H1 (cell line): ENCODE measurements around the gene PROZ. TPM values are rescaled to one million over a fixed set of nuclear protein-coding genes. Genes with fewer than 3 reads are reported as not detected.

Experiments
- CTCF ChIA-PET: fragments of 300-600 bp; sonication (Branson Sonifier 250); formaldehyde crosslinking; loops from one replicate; lab custom pipeline; 2021; ENCODE audit not compliant: partially characterized antibody; lab: Charles Lee
- POLR2A ChIA-PET: fragments of 300-600 bp; sonication (Branson Sonifier 250); formaldehyde crosslinking; loops from one replicate; lab custom pipeline; 2021; ENCODE audit warnings: inconsistent platforms; ENCODE audit not compliant: partially characterized antibody; lab: Charles Lee
- DNase-seq, 2 experiments: peaks; one replicate each; pipeline versions ENCODE4 v3.0.0 to v3.0.0-alpha.2; 2010 to 2022; ENCODE audit warnings: low spot score in 2 of 2, low read depth in 1 of 2, mixed read lengths in 1 of 2
- FAIRE-seq: peaks from 2 replicates; lab custom pipeline; 2011; peaks lifted over from hg19 to GRCh38; lab: Jason Lieb, UNC
- H2AFZ ChIP-seq: 2 replicates; pipeline ENCODE4 v1.8.1; 2012; ENCODE audit warnings: low read length, inconsistent platforms
- H2AK5ac ChIP-seq: 2 replicates; pipeline ENCODE4 v1.6.1; 2013; ENCODE audit warnings: low read depth, low read length
- H2BK120ac ChIP-seq: replicated peaks from 2 replicates; pipeline ENCODE3; 2013; ENCODE audit warnings: low read depth, low read length, inconsistent platforms
- H2BK12ac ChIP-seq: 2 replicates; pipeline ENCODE4 v1.6.1; 2013; ENCODE audit warnings: low read depth, low read length
- H2BK15ac ChIP-seq: 2 replicates; pipeline ENCODE4 v1.6.1; 2013; ENCODE audit warnings: low read length
- H2BK20ac ChIP-seq: 2 replicates; pipeline ENCODE4 v1.6.1; 2013; ENCODE audit warnings: low read length
- H2BK5ac ChIP-seq: 2 replicates; pipeline ENCODE4 v1.6.1; 2013; ENCODE audit warnings: low read depth, low read length
- H3K14ac ChIP-seq: 2 replicates; pipeline ENCODE4 v1.6.1; 2013; ENCODE audit warnings: inconsistent platforms; ENCODE audit not compliant: insufficient read length
- H3K18ac ChIP-seq: 2 replicates; pipeline ENCODE4 v1.6.1; 2013; ENCODE audit warnings: low read length; ENCODE audit errors: extremely low read depth
- H3K23ac ChIP-seq: 2 replicates; pipeline ENCODE4 v1.6.1; 2013; ENCODE audit warnings: inconsistent platforms; ENCODE audit not compliant: insufficient read length
- H3K23me2 ChIP-seq: 2 replicates; pipeline ENCODE4 v1.6.1; 2013; ENCODE audit warnings: low read depth, low read length
- H3K27ac ChIP-seq: 2 replicates; pipeline ENCODE4 v1.6.1; 2011; ENCODE audit warnings: low read depth, low read length, inconsistent platforms
- H3K27me3 ChIP-seq, 4 experiments: replicated peaks in 1 of 4; 1 replicate in 1 of 4; 2 replicates in 3 of 4; pipeline versions ENCODE4 v1.6.1 to v1.8.1; 2011 to 2013; ENCODE audit warnings: low read length in 3 of 4, mild to moderate bottlenecking in 3 of 4, inconsistent platforms in 2 of 4, mixed read lengths in 2 of 4, moderate library complexity in 1 of 4; ENCODE audit not compliant: control insufficient read depth in 3 of 4, insufficient read depth in 3 of 4; ENCODE audit errors: extremely low read depth in 1 of 4
- H3K36me3 ChIP-seq, 4 experiments: 2 replicates each; pipeline versions ENCODE4 v1.6.1 to v1.8.1; 2011 to 2013; ENCODE audit warnings: mild to moderate bottlenecking in 4 of 4, low read length in 3 of 4, moderate library complexity in 2 of 4, control low read depth in 1 of 4, inconsistent platforms in 1 of 4; ENCODE audit not compliant: insufficient read depth in 4 of 4, control insufficient read depth in 2 of 4
- H3K4ac ChIP-seq: replicated peaks from 2 replicates; pipeline ENCODE3; 2013; ENCODE audit warnings: low read length, low read depth, mixed read lengths, inconsistent platforms; ENCODE audit not compliant: insufficient read length
- H3K4me1 ChIP-seq, 4 experiments: replicated peaks in 1 of 4; 1 replicate in 1 of 4; 2 replicates in 3 of 4; pipeline versions ENCODE4 v1.6.1 to v1.8.1; 2011 to 2013; ENCODE audit warnings: low read length in 3 of 4, inconsistent platforms in 2 of 4, mixed read lengths in 1 of 4; ENCODE audit not compliant: insufficient read depth in 4 of 4, control insufficient read depth in 3 of 4
- H3K4me2 ChIP-seq, 2 experiments: 2 replicates each; pipeline versions ENCODE4 v1.6.1 to v1.8.1; 2011 to 2013; ENCODE audit warnings: low read depth in 2 of 2, low read length in 2 of 2, control low read depth in 1 of 2, inconsistent platforms in 1 of 2, mild to moderate bottlenecking in 1 of 2; ENCODE audit not compliant: insufficient read depth in 1 of 2
- H3K4me3 ChIP-seq, 4 experiments: fragments of 200-600, 300-600 bp in 1 of 4; sonication (generic), shearing (Covaris generic), sonication (Bioruptor Twin) in 1 of 4; 2 replicates each; pipeline versions ENCODE4 v1.5.1 to v1.8.1; 2011 to 2016; ENCODE audit warnings: low read length in 4 of 4, low read depth in 3 of 4, control low read depth in 2 of 4, inconsistent platforms in 2 of 4, mild to moderate bottlenecking in 2 of 4, mixed read lengths in 1 of 4, moderate library complexity in 1 of 4; ENCODE audit not compliant: insufficient read depth in 2 of 4; ENCODE audit errors: extremely low read depth in 1 of 4
- H3K56ac ChIP-seq: replicated peaks from 2 replicates; pipeline ENCODE3; 2013; ENCODE audit warnings: low read depth, mild to moderate bottlenecking, mixed read lengths, low read length, inconsistent platforms; ENCODE audit not compliant: insufficient read length
- H3K79me1 ChIP-seq: 2 replicates; pipeline ENCODE4 v1.6.1; 2013; ENCODE audit warnings: low read depth, low read length, control low read depth
- H3K79me2 ChIP-seq, 2 experiments: 2 replicates each; pipeline versions ENCODE4 v1.6.1 to v1.8.1; 2012 to 2013; ENCODE audit warnings: low read length in 2 of 2, mild to moderate bottlenecking in 2 of 2, inconsistent platforms in 1 of 2; ENCODE audit not compliant: insufficient read depth in 2 of 2, control insufficient read depth in 1 of 2
- H3K9ac ChIP-seq, 4 experiments: replicated peaks in 1 of 4; 1 replicate in 1 of 4; 2 replicates in 3 of 4; pipeline versions ENCODE4 v1.6.1 to v1.8.1; 2011 to 2013; ENCODE audit warnings: low read depth in 3 of 4, low read length in 3 of 4, control low read depth in 2 of 4, mild to moderate bottlenecking in 2 of 4, moderate library complexity in 2 of 4, inconsistent platforms in 1 of 4; ENCODE audit errors: extremely low read depth in 1 of 4
- H3K9me3 ChIP-seq, 2 experiments: 2 replicates each; pipeline versions ENCODE4 v1.6.1 to v1.8.1; 2012 to 2013; ENCODE audit warnings: mild to moderate bottlenecking in 2 of 2, moderate library complexity in 2 of 2, control low read depth in 1 of 2, inconsistent platforms in 1 of 2, low read depth in 1 of 2, low read length in 1 of 2, mixed read lengths in 1 of 2; ENCODE audit not compliant: insufficient read depth in 2 of 2
- H4K20me1 ChIP-seq, 2 experiments: replicated peaks in 1 of 2; 2 replicates each; pipeline versions ENCODE3 to v1.8.1; 2011 to 2013; ENCODE audit warnings: inconsistent platforms in 2 of 2, low read length in 2 of 2, mild to moderate bottlenecking in 1 of 2; ENCODE audit not compliant: insufficient read depth in 2 of 2, control insufficient read depth in 1 of 2
- H4K5ac ChIP-seq: 2 replicates; pipeline ENCODE4 v1.6.1; 2013; ENCODE audit warnings: low read length, low read depth, mixed read lengths, inconsistent platforms; ENCODE audit not compliant: insufficient read length
- H4K8ac ChIP-seq: 2 replicates; pipeline ENCODE4 v1.8.0; 2013; ENCODE audit warnings: mild to moderate bottlenecking, moderate library complexity, low read length, inconsistent platforms; ENCODE audit not compliant: insufficient read depth; ENCODE audit errors: extremely low read depth
- H4K91ac ChIP-seq: replicated peaks from 2 replicates; pipeline ENCODE3; 2013; ENCODE audit warnings: low read length, mixed read lengths, inconsistent platforms; ENCODE audit not compliant: insufficient read length
- ATF3 ChIP-seq: IDR thresholded peaks from 2 replicates; pipeline ENCODE4 v1.6.1; 2011; ENCODE audit warnings: low read depth, mild to moderate bottlenecking, low read length; ENCODE audit not compliant: insufficient read depth
- BCL11A ChIP-seq, 2 experiments: IDR thresholded peaks; one replicate each; pipeline ENCODE4 v1.6.1; 2011; ENCODE audit warnings: low read depth in 2 of 2, low read length in 2 of 2, mild to moderate bottlenecking in 2 of 2
- BRCA1 ChIP-seq: IDR thresholded peaks from 2 replicates; pipeline ENCODE4 v1.6.1; 2012; ENCODE audit warnings: low read depth, low read length, improper control_type of control experiment
- CBX8 ChIP-seq: fragments of 300-800, 300-1000 bp; sonication (generic); IDR thresholded peaks from 2 replicates; pipeline ENCODE4 v1.7.1; 2016; ENCODE audit warnings: low read depth, low read length, borderline replicate concordance
- CEBPB ChIP-seq: IDR thresholded peaks from 2 replicates; pipeline ENCODE4 v1.6.1; 2012; ENCODE audit warnings: low read depth, low read length
- FOSL1 ChIP-seq: IDR thresholded peaks from 2 replicates; pipeline ENCODE4 v1.6.1; 2011; ENCODE audit warnings: mild to moderate bottlenecking, low read depth, low read length, moderate library complexity; ENCODE audit not compliant: insufficient read depth
- JUN ChIP-seq: IDR thresholded peaks from 2 replicates; pipeline ENCODE4 v1.6.1; 2011; ENCODE audit warnings: low read depth, mild to moderate bottlenecking, improper control_type of control experiment, low read length
- KDM4A ChIP-seq: IDR thresholded peaks from one replicate; pipeline ENCODE4 v1.7.1; 2012; ENCODE audit warnings: low read depth, mild to moderate bottlenecking, moderate library complexity, low read length, inconsistent platforms; ENCODE audit not compliant: severe bottlenecking
- MAFK ChIP-seq: IDR thresholded peaks from 2 replicates; pipeline ENCODE4 v1.6.1; 2012; ENCODE audit warnings: low read depth, mild to moderate bottlenecking, improper control_type of control experiment, low read length
- NRF1 ChIP-seq: IDR thresholded peaks from 2 replicates; pipeline ENCODE4 v1.6.1; 2011; ENCODE audit warnings: mild to moderate bottlenecking, low read depth, low read length, improper control_type of control experiment
- RFX5 ChIP-seq: IDR thresholded peaks from 2 replicates; pipeline ENCODE4 v1.6.1; 2011; ENCODE audit warnings: low read depth, low read length, improper control_type of control experiment, borderline replicate concordance
- SP1 ChIP-seq: IDR thresholded peaks from 2 replicates; pipeline ENCODE4 v1.6.1; 2011; ENCODE audit warnings: low read depth, low read length
- SP2 ChIP-seq: IDR thresholded peaks from 2 replicates; pipeline ENCODE4 v1.6.1; 2012; ENCODE audit warnings: mild to moderate bottlenecking, low read length, inconsistent platforms
- SUZ12 ChIP-seq: fragments of 200-600 bp; sonication (generic); IDR thresholded peaks from 2 replicates; pipeline ENCODE4 v1.6.1; 2012; ENCODE audit warnings: mild to moderate bottlenecking, inconsistent platforms, low read length, moderate library complexity, mixed read lengths
- WGBS, 2 experiments: shearing (Covaris generic) in 1 of 2; methylation state at CpG; one replicate each; pipeline versions ENCODE4 v1.1.6 to v1.1.7; 2013 to 2015; ENCODE audit warnings: low lambda C conversion rate in 2 of 2, mixed read lengths in 2 of 2, inconsistent platforms in 1 of 2, low coverage in 1 of 2, missing lambda C conversion rate in 1 of 2; ENCODE audit not compliant: insufficient replicate concordance in 2 of 2, insufficient coverage in 1 of 2, insufficient read length in 1 of 2; ENCODE audit errors: extremely low coverage in 1 of 2, missing lambda C conversion rate in 1 of 2; 5-methylcytosine and 5-hydroxymethylcytosine counted together
- polyA plus RNA-seq, 7 experiments: library from polyadenylated mRNA; depleted of rRNA in 3 of 7; stranded (reverse) in 5 of 7; unstranded in 2 of 7; fragments of >200 nt in 5 of 7; fragments of 200-250 nt in 2 of 7; gene quantifications; 1 replicate in 5 of 7; 2 replicates in 1 of 7; 4 replicates in 1 of 7; pipeline versions ENCODE4 v1.2.1 to v1.2.3, GENCODE V29; 2011 to 2013; ENCODE audit warnings: missing spikeins in 2 of 7, mixed read lengths in 2 of 7
- total RNA-seq: library from RNA; stranded (reverse); fragmentation: NEBNext Ultra II Directional; extraction: Animal tissue kit (Norgen Biotek cat#: 25700); gene quantifications from 2 replicates; pipeline ENCODE4 v1.2.1, GENCODE V29; 2021

The PROZ gene
- total and polyA plus RNA-seq, 2 of the 8 experiments (the other 6 are each of a cell fraction or from before 2014, with no cell fraction given), result not detected

GRCh38 chr13:113182046-113182445, 23.6 kb downstream of the PROZ start:
- ChIA-PET CTCF (interaction anchor here (1.3 kb wide), 1 partner anchor 59 kb away, joined by 4 read pairs; no protein-coding TSS in a partner anchor), POLR2A (interaction anchor here (1.1 to 2.5 kb wide), 3 partner anchors 10 to 21 kb away, joined by 3 to 8 read pairs (median 6); no protein-coding TSS in a partner anchor)
- no peak overlapping the region for H2BK20ac ChIP-seq
- H2BK120ac ChIP-seq, result no peak overlapping the region
- DNase-seq (no peak), FAIRE-seq (no peak)
- no peak overlapping the region for H2BK15ac ChIP-seq
- no peaks in the 10 kb centered on the region for H3K9me3 ChIP-seq
- peaks cover 19 to 69% (median 49%) of the 10 kb centered on the region in 4 experiments for H3K36me3 ChIP-seq
- H3K27me3 ChIP-seq, result no peaks in the 10 kb centered on the region
- no peak overlapping the region for H2AFZ ChIP-seq
- no peak overlapping the region for H3K4ac ChIP-seq
- H3K4me1 ChIP-seq, result peaks cover 0 to 10% (median 2%) of the 10 kb centered on the region in 4 experiments; a peak in 5 of 7 replicates
- H3K18ac ChIP-seq, result no peak overlapping the region
- H3K79me2 ChIP-seq, result no peaks in the 10 kb centered on the region
- no peak overlapping the region for H2BK12ac ChIP-seq
- peaks cover 1% of the 10 kb centered on the region; the same call in 1 of the 2 replicates for H3K79me1 ChIP-seq
- H3K27ac ChIP-seq, result no peak overlapping the region
- peaks cover 6 to 17% of the 10 kb centered on the region in 2 experiments for H4K20me1 ChIP-seq
- no peak overlapping the region for H4K8ac ChIP-seq
- no peaks in the 10 kb centered on the region for H3K23me2 ChIP-seq
- no peak overlapping the region for H4K5ac ChIP-seq
- H4K91ac ChIP-seq, result no peak overlapping the region
- no peak overlapping the region for H3K4me3 ChIP-seq
- no peak overlapping the region for H2AK5ac ChIP-seq
- 89% methylated on average over 4 of the region's 4 CpGs; no CpG with 5 or more reads in 1 of the 2 experiments for WGBS, 2 experiments
- no peak overlapping the region for H3K9ac ChIP-seq
- no peak overlapping the region for H2BK5ac ChIP-seq
- H3K23ac ChIP-seq, result no peak overlapping the region
- H3K4me2 ChIP-seq, result no peak overlapping the region
- H3K56ac ChIP-seq, result no peak overlapping the region
- no peak overlapping the region for H3K14ac ChIP-seq
- no peak for TF ChIP-seq ATF3
- no peak for TF ChIP-seq KDM4A
- no peak for TF ChIP-seq BRCA1
- TF ChIP-seq CBX8, result no peak
- TF ChIP-seq RFX5, result no peak
- TF ChIP-seq SP1, result no peak
- TF ChIP-seq BCL11A (IDR thresholded peaks at IDR 0.05; ENCODE audit: low read depth in 2 of 2, low read length in 2 of 2), result no peak
- no peak for TF ChIP-seq SUZ12
- no peak for TF ChIP-seq JUN
- no peak for TF ChIP-seq MAFK
- no peak for TF ChIP-seq FOSL1
- no peak for TF ChIP-seq SP2
- TF ChIP-seq NRF1, result no peak
- TF ChIP-seq CEBPB, result no peak
